GM23338 (cell line): ENCODE data around the gene CPXM1. TPM values are rescaled to one million over a fixed set of nuclear protein-coding genes. Genes with fewer than 3 reads are reported as not detected.
A peak's percentile ranks its signal among the peaks of the same experiment; 100 is the strongest.

ENCODE experiments used
- ATAC-seq: fragments of 200-7000 bp; cut with Tn5 transposase; 3 replicates; pipeline ENCODE4 v1.9.1; 2020
- DNase-seq: peaks from one replicate; pipeline ENCODE4 v3.0.0-alpha.2; 2015; ENCODE audit warnings: low spot score
- H2AFZ ChIP-seq: fragments of 200-600 bp; sonication (generic); 2 replicates; pipeline ENCODE4 v1.8.0; 2016; ENCODE audit warnings: antibody characterized with exemption, mild to moderate bottlenecking, moderate library complexity
- H3F3A ChIP-seq: fragments of 200-600 bp; sonication (generic); replicated peaks from 2 replicates; pipeline ENCODE4 v1.8.0; 2017; ENCODE audit warnings: antibody characterized with exemption, mixed run types, low read depth
- H3K27ac ChIP-seq: fragments of 200-600 bp; sonication (generic); 2 replicates; pipeline ENCODE4 v1.6.1; 2016; ENCODE audit warnings: low read depth
- H3K27me3 ChIP-seq: fragments of 200-600 bp; sonication (generic); 2 replicates; pipeline ENCODE4 v1.8.0; 2016; ENCODE audit warnings: mild to moderate bottlenecking, mixed run types, moderate library complexity; ENCODE audit not compliant: insufficient read depth
- H3K36me3 ChIP-seq: fragments of 200-600 bp; sonication (generic); 2 replicates; pipeline ENCODE4 v1.8.0; 2016; ENCODE audit warnings: mild to moderate bottlenecking; ENCODE audit not compliant: insufficient read depth
- H3K4me1 ChIP-seq: fragments of 200-600 bp; sonication (generic); 2 replicates; pipeline ENCODE4 v1.8.0; 2016; ENCODE audit warnings: mild to moderate bottlenecking, moderate library complexity; ENCODE audit not compliant: insufficient read depth
- H3K4me2 ChIP-seq: fragments of 200-600 bp; sonication (generic); 2 replicates; pipeline ENCODE4 v1.7.1; 2017; ENCODE audit warnings: mixed run types
- H3K4me3 ChIP-seq: fragments of 200-600 bp; sonication (generic); 2 replicates; pipeline ENCODE4 v1.6.1; 2016; ENCODE audit warnings: mixed run types
- H3K79me2 ChIP-seq: fragments of 200-600 bp; sonication (generic); replicated peaks from 2 replicates; pipeline ENCODE4 v1.8.0; 2017; ENCODE audit warnings: mild to moderate bottlenecking; ENCODE audit not compliant: insufficient read depth
- H3K9me2 ChIP-seq: fragments of 200-600 bp; sonication (generic); 2 replicates; pipeline ENCODE4 v1.8.0; 2017; ENCODE audit not compliant: insufficient read depth
- H4K20me1 ChIP-seq: fragments of 200-600 bp; sonication (generic); replicated peaks from 2 replicates; pipeline ENCODE4 v1.8.0; 2017; ENCODE audit warnings: mild to moderate bottlenecking; ENCODE audit not compliant: insufficient read depth
- H3K27ac Mint-ChIP-seq: 2 replicates; pipeline ENCODE4 v1.8.0; 2020; ENCODE audit warnings: inconsistent platforms, mild to moderate bottlenecking, moderate library complexity, mixed read lengths
- H3K27me3 Mint-ChIP-seq: 3 replicates; pipeline ENCODE4 v1.8.0; 2022; ENCODE audit warnings: low read depth, mild to moderate bottlenecking, moderate library complexity, mixed read lengths, inconsistent platforms; ENCODE audit not compliant: insufficient read depth, poor library complexity
- H3K36me3 Mint-ChIP-seq: 3 replicates; pipeline ENCODE4 v1.8.0; 2021; ENCODE audit warnings: low read depth, mild to moderate bottlenecking, inconsistent platforms, moderate library complexity, mixed read lengths
- H3K4me1 Mint-ChIP-seq: 3 replicates; pipeline ENCODE4 v1.8.0; 2020; ENCODE audit warnings: mild to moderate bottlenecking, inconsistent platforms, mixed read lengths
- H3K4me3 Mint-ChIP-seq: 3 replicates; pipeline ENCODE4 v1.8.0; 2021; ENCODE audit warnings: moderate library complexity, mild to moderate bottlenecking, inconsistent platforms, mixed read lengths
- H3K9me3 Mint-ChIP-seq: 3 replicates; pipeline ENCODE4 v1.8.0; 2020; ENCODE audit warnings: moderate library complexity, mild to moderate bottlenecking, inconsistent platforms, mixed read lengths
- CREB1 ChIP-seq: fragments of 250-450 bp; sonication (Bioruptor Pico); IDR thresholded peaks from 2 replicates; pipeline ENCODE4 v1.5.0; 2020; ENCODE audit warnings: low read depth, mild to moderate bottlenecking, moderate library complexity
- EZH2 ChIP-seq: fragments of 200-600 bp; sonication (generic); IDR thresholded peaks from one replicate; pipeline ENCODE4 v1.8.0; 2017; ENCODE audit warnings: antibody characterized with exemption, mild to moderate bottlenecking, low read depth; ENCODE audit not compliant: unreplicated experiment
- EZH2phosphoT487 ChIP-seq: fragments of 200-600 bp; sonication (generic); IDR thresholded peaks from one replicate; pipeline ENCODE4 v1.8.1; 2018; ENCODE audit warnings: antibody characterized with exemption; ENCODE audit not compliant: unreplicated experiment
- JUNB ChIP-seq: IDR thresholded peaks from one replicate; pipeline ENCODE4 v1.6.1; 2016; ENCODE audit warnings: antibody characterized with exemption; ENCODE audit not compliant: unreplicated experiment
- NANOG ChIP-seq: IDR thresholded peaks from 2 replicates; pipeline ENCODE4 v1.6.1; 2016; ENCODE audit warnings: antibody characterized with exemption, borderline replicate concordance
- POLR2AphosphoS5 ChIP-seq: IDR thresholded peaks from 2 replicates; pipeline ENCODE4 v1.6.1; 2016; ENCODE audit warnings: antibody characterized with exemption, low read depth
- STAT1 ChIP-seq: IDR thresholded peaks from one replicate; pipeline ENCODE4 v1.6.1; 2016; ENCODE audit warnings: antibody characterized with exemption; ENCODE audit not compliant: unreplicated experiment
- ZNF114 ChIP-seq: fragments of 250-450 bp; sonication (Bioruptor Pico); IDR thresholded peaks from 2 replicates; pipeline ENCODE4 v1.5.0; 2020; ENCODE audit warnings: mild to moderate bottlenecking, moderate library complexity
- ZNF331 ChIP-seq: fragments of 250-450 bp; sonication (Bioruptor Pico); IDR thresholded peaks from 2 replicates; pipeline ENCODE4 v1.5.0; 2020; ENCODE audit warnings: low read depth, mild to moderate bottlenecking, moderate library complexity
- polyA plus RNA-seq: library from polyadenylated mRNA; unstranded; fragments of >200 nt; fragmentation: Nextera tagmentation; extraction: Ambion mirVana; gene quantifications from 2 replicates; pipeline ENCODE4 v1.2.1, GENCODE V29; 2016
- total RNA-seq: library from RNA; depleted of rRNA; stranded (reverse); fragments of >200 nt; shearing (Covaris generic); gene quantifications from 2 replicates; pipeline ENCODE4 v1.2.3, GENCODE V29; 2014
- TF ChIP-seq, protein P1 (sequence below): IDR thresholded peaks from 2 replicates; pipeline ENCODE4 v1.6.1; 2016; ENCODE audit warnings: antibody characterized with exemption
- TF ChIP-seq, protein P2 (sequence below), 2 experiments: fragments of 200-600 bp in 1 of 2; sonication (generic) in 1 of 2; conservative IDR thresholded peaks; 2 replicates each; pipeline versions ENCODE4 v1.5.1 to v1.6.1; 2016 to 2017; ENCODE audit warnings: antibody characterized with exemption in 2 of 2, low read depth in 2 of 2, mild to moderate bottlenecking in 2 of 2, moderate library complexity in 1 of 2
- TF ChIP-seq, protein P3 (sequence below): fragments of 250-450 bp; sonication (Bioruptor Pico); IDR thresholded peaks from 2 replicates; pipeline ENCODE4 v1.5.0; 2020; ENCODE audit warnings: mild to moderate bottlenecking, moderate library complexity

CPXM1 gene
- total and polyA plus RNA-seq, 2 experiments from 2014 or later: 17.0 to 29.3 TPM

DNA sequence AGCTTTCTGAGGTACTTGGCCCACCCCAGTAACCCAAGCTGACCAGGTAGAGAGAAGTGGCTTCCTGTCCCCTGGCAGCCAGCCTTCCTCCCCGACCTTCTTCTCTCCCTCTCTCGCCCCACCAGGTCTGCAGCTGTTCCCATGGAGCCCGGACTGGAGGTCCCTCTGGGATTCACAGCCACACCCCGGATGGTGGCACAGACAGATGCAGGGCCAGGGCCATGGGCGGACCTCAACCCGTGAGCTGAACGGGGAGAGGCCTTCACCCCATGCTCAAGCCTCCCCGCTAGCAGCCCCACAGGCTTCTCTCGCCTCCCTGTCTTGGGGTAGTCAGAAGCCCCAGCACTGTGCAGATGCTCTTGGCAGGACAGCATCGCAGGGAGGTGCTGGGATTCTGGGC is 41.3 kb downstream of the CPXM1 start:
- H3K27ac Mint-ChIP-seq: no peak overlapping the region
- no peaks in the 10 kb centered on the region for H3K79me2 ChIP-seq
- H3K4me1 Mint-ChIP-seq: peaks cover 33% of the 10 kb centered on the region
- H4K20me1 ChIP-seq: no peaks in the 10 kb centered on the region
- H3K9me2 ChIP-seq: no peaks in the 10 kb centered on the region
- TF ChIP-seq ZNF114 (CRISPR knock-in tag): no peak
- no peak for TF ChIP-seq POLR2AphosphoS5
- no peak overlapping the region for H3K4me3 ChIP-seq
- H3K36me3 Mint-ChIP-seq: no peaks in the 10 kb centered on the region
- peaks cover 12% of the 10 kb centered on the region for H3K27me3 ChIP-seq
- ATAC-seq: no peak; the same call in 2 of the 3 replicates
- no peak for DNase-seq
- no peak overlapping the region for H3K27ac ChIP-seq
- H3K9me3 Mint-ChIP-seq: no peaks in the 10 kb centered on the region
- peaks cover 12% of the 10 kb centered on the region for H3K27me3 Mint-ChIP-seq
- no peak overlapping the region for H3K4me3 Mint-ChIP-seq
- H3K36me3 ChIP-seq: no peaks in the 10 kb centered on the region
- no peak overlapping the region for H3K4me2 ChIP-seq
- H2AFZ ChIP-seq: 0 out of 2 replicates have a peak overlapping the region, but pooled peaks have one; percentile 95
- no peaks in the 10 kb centered on the region for H3F3A ChIP-seq
- H3K4me1 ChIP-seq: peaks cover 8% of the 10 kb centered on the region

DNA sequence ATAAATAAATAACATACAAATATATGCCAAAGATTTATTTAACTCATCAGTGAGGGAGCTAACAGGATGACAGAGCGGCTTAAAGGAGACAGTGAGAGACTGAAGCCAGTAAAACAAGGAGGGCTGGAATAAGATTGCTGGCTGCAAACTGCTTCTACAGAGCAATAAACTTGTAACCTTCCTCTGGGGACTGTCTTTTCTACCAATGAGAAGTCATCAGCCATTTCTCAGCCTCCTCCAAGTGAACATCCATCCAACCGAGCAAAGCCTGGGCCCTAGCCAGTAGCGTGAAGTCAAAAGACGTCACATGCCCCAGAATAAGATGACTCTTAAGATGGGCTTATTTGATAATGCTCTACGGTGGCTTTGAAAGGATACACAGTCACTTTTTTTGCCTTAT is 42.5 kb downstream of the CPXM1 start:
- H3K27ac ChIP-seq: no peak overlapping the region
- Mint-ChIP-seq H3K4me3 (no peak overlapping the region), H3K27ac (no peak overlapping the region), H3K9me3 (no peaks in the 10 kb centered on the region), H3K4me1 (peaks cover 34% of the 10 kb centered on the region), H3K27me3 (peaks cover 24% of the 10 kb centered on the region), H3K36me3 (no peaks in the 10 kb centered on the region; the same call in 2 of the 3 replicates)
- H3K4me1 ChIP-seq: peaks cover 8% of the 10 kb centered on the region
- H3K9me2 ChIP-seq: no peaks in the 10 kb centered on the region
- H3K36me3 ChIP-seq: no peaks in the 10 kb centered on the region
- no peak overlapping the region for H2AFZ ChIP-seq
- H4K20me1 ChIP-seq: no peaks in the 10 kb centered on the region
- no peak for ATAC-seq
- no peak overlapping the region for H3K4me2 ChIP-seq
- no peaks in the 10 kb centered on the region for H3K79me2 ChIP-seq
- H3F3A ChIP-seq: no peaks in the 10 kb centered on the region
- no peak overlapping the region for H3K4me3 ChIP-seq
- DNase-seq: no peak
- H3K27me3 ChIP-seq: peaks cover 24% of the 10 kb centered on the region
- TF ChIP-seq POLR2AphosphoS5: no peak
- TF ChIP-seq, protein P1, sequence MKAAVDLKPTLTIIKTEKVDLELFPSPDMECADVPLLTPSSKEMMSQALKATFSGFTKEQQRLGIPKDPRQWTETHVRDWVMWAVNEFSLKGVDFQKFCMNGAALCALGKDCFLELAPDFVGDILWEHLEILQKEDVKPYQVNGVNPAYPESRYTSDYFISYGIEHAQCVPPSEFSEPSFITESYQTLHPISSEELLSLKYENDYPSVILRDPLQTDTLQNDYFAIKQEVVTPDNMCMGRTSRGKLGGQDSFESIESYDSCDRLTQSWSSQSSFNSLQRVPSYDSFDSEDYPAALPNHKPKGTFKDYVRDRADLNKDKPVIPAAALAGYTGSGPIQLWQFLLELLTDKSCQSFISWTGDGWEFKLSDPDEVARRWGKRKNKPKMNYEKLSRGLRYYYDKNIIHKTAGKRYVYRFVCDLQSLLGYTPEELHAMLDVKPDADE: no peak
- TF ChIP-seq NANOG: no peak
- TF ChIP-seq EZH2: no peak
- TF ChIP-seq, protein P2, sequence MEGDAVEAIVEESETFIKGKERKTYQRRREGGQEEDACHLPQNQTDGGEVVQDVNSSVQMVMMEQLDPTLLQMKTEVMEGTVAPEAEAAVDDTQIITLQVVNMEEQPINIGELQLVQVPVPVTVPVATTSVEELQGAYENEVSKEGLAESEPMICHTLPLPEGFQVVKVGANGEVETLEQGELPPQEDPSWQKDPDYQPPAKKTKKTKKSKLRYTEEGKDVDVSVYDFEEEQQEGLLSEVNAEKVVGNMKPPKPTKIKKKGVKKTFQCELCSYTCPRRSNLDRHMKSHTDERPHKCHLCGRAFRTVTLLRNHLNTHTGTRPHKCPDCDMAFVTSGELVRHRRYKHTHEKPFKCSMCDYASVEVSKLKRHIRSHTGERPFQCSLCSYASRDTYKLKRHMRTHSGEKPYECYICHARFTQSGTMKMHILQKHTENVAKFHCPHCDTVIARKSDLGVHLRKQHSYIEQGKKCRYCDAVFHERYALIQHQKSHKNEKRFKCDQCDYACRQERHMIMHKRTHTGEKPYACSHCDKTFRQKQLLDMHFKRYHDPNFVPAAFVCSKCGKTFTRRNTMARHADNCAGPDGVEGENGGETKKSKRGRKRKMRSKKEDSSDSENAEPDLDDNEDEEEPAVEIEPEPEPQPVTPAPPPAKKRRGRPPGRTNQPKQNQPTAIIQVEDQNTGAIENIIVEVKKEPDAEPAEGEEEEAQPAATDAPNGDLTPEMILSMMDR (conservative IDR thresholded peaks at IDR 0.05; ENCODE audit: low read depth in 2 of 2): no peak
- TF ChIP-seq STAT1: no peak
- TF ChIP-seq JUNB: no peak
- TF ChIP-seq, protein P3, sequence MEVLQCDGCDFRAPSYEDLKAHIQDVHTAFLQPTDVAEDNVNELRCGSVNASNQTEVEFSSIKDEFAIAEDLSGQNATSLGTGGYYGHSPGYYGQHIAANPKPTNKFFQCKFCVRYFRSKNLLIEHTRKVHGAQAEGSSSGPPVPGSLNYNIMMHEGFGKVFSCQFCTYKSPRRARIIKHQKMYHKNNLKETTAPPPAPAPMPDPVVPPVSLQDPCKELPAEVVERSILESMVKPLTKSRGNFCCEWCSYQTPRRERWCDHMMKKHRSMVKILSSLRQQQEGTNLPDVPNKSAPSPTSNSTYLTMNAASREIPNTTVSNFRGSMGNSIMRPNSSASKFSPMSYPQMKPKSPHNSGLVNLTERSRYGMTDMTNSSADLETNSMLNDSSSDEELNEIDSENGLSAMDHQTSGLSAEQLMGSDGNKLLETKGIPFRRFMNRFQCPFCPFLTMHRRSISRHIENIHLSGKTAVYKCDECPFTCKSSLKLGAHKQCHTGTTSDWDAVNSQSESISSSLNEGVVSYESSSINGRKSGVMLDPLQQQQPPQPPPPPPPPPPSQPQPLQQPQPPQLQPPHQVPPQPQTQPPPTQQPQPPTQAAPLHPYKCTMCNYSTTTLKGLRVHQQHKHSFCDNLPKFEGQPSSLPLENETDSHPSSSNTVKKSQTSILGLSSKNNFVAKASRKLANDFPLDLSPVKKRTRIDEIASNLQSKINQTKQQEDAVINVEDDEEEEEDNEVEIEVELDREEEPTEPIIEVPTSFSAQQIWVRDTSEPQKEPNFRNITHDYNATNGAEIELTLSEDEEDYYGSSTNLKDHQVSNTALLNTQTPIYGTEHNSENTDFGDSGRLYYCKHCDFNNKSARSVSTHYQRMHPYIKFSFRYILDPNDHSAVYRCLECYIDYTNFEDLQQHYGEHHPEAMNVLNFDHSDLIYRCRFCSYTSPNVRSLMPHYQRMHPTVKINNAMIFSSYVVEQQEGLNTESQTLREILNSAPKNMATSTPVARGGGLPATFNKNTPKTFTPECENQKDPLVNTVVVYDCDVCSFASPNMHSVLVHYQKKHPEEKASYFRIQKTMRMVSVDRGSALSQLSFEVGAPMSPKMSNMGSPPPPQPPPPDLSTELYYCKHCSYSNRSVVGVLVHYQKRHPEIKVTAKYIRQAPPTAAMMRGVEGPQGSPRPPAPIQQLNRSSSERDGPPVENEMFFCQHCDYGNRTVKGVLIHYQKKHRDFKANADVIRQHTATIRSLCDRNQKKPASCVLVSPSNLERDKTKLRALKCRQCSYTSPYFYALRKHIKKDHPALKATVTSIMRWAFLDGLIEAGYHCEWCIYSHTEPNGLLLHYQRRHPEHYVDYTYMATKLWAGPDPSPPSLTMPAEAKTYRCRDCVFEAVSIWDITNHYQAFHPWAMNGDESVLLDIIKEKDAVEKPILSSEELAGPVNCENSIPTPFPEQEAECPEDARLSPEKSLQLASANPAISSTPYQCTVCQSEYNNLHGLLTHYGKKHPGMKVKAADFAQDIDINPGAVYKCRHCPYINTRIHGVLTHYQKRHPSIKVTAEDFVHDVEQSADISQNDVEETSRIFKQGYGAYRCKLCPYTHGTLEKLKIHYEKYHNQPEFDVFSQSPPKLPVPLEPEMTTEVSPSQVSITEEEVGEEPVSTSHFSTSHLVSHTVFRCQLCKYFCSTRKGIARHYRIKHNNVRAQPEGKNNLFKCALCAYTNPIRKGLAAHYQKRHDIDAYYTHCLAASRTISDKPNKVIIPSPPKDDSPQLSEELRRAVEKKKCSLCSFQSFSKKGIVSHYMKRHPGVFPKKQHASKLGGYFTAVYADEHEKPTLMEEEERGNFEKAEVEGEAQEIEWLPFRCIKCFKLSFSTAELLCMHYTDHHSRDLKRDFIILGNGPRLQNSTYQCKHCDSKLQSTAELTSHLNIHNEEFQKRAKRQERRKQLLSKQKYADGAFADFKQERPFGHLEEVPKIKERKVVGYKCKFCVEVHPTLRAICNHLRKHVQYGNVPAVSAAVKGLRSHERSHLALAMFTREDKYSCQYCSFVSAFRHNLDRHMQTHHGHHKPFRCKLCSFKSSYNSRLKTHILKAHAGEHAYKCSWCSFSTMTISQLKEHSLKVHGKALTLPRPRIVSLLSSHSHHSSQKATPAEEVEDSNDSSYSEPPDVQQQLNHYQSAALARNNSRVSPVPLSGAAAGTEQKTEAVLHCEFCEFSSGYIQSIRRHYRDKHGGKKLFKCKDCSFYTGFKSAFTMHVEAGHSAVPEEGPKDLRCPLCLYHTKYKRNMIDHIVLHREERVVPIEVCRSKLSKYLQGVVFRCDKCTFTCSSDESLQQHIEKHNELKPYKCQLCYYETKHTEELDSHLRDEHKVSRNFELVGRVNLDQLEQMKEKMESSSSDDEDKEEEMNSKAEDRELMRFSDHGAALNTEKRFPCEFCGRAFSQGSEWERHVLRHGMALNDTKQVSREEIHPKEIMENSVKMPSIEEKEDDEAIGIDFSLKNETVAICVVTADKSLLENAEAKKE (CRISPR knock-in tag): no peak
- no peak for TF ChIP-seq EZH2phosphoT487
- no peak for TF ChIP-seq CREB1 (CRISPR knock-in tag)
- no peak for TF ChIP-seq ZNF331 (CRISPR knock-in tag)
- no peak for TF ChIP-seq ZNF114 (CRISPR knock-in tag)
